Ascending aorta (tissue), 2 donors: ENCODE results near the gene HOXD4. TPM values are rescaled to one million over a fixed set of nuclear protein-coding genes. Genes with fewer than 3 reads are reported as not detected.

Experiments
- DNase-seq, 2 donors: peaks; one replicate each; pipeline ENCODE4 v3.0.0-alpha.2; 2019; ENCODE audit warnings: low spot score in 2 of 2
- H3K27ac ChIP-seq, 2 donors: fragments of 200-600 bp; sonication (generic); one replicate each; pipeline ENCODE4 v1.5.1; 2016 to 2017; ENCODE audit warnings: mild to moderate bottlenecking in 1 of 2
- H3K27me3 ChIP-seq: fragments of 200-600 bp; sonication (generic); one replicate; pipeline ENCODE4 v1.5.1; 2017
- H3K36me3 ChIP-seq, 2 donors: fragments of 200-600 bp; sonication (generic); one replicate each; pipeline ENCODE4 v1.5.1; 2016
- H3K4me1 ChIP-seq, 2 donors: fragments of 200-600 bp; sonication (generic); one replicate each; pipeline ENCODE4 v1.5.1; 2016 to 2017; ENCODE audit warnings: mild to moderate bottlenecking in 1 of 2
- H3K4me3 ChIP-seq, 2 donors: fragments of 200-600 bp; sonication (generic); one replicate each; pipeline ENCODE4 v1.5.1; 2016 to 2017; ENCODE audit warnings: mild to moderate bottlenecking in 1 of 2
- H3K9me3 ChIP-seq, 2 donors: fragments of 200-600 bp; sonication (generic); one replicate each; pipeline ENCODE4 v1.5.1; 2016
- intact Hi-C: fragments of 100-400 bp; cut with DNase I; formaldehyde crosslinking; loops from one replicate; pipeline ENCODE4 v1.15.1; 2023
- total RNA-seq: library from RNA; depleted of rRNA; stranded (reverse); fragments of >200 nt; gene quantifications from one replicate; pipeline ENCODE4 v1.1.0, GENCODE V29; 2016
- TF ChIP-seq, protein P1 (sequence below), 3 experiments: fragments of 200-600 bp in 2 of 3; fragments of 450-650 bp in 1 of 3; sonication (generic) in 2 of 3; IDR thresholded peaks; one replicate each; pipeline ENCODE4 v1.5.1; 2016 to 2019; ENCODE audit warnings: antibody characterized with exemption in 3 of 3, mild to moderate bottlenecking in 1 of 3, moderate library complexity in 1 of 3

Gene HOXD4
- total RNA-seq, 1 donor from 2014 or later = 13.6 TPM

DNA sequence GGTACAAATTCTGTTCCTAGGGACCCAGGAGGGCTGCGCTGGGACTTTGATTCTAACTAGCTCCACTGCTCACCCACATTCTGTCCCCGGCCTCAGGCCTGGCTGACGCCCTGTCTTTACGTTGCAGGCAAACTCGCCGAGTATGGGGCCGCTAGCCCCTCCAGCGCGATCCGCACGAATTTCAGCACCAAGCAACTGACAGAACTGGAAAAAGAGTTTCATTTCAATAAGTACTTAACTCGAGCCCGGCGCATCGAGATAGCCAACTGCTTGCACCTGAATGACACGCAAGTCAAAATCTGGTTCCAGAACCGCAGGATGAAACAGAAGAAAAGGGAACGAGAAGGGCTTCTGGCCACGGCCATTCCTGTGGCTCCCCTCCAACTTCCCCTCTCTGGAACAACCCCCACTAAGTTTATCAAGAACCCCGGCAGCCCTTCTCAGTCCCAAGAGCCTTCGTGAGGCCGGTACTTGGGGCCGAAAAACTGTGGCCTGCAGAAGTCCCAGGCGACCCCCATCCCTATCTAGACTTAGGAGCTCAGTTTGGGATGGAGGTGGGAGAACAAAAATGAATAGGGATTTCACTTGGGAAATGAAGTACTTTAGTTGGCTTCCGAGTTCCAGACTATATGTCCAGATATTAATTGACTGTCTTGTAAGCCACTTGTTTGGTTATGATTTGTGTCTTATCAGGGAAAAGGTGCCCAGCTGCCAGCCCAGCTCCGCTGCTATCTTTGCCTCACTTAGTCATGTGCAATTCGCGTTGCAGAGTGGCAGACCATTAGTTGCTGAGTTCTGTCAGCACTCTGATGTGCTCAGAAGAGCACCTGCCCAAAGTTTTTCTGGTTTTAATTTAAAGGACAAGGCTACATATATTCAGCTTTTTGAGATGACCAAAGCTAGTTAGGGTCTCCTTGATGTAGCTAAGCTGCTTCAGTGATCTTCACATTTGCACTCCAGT, 38.6 kb downstream of the HOXD4 start:
- H3K36me3 ChIP-seq = no peaks in the 10 kb centered on the region
- H3K4me3 ChIP-seq = peak overlapping the region; percentile 79
- intact Hi-C loops = loop anchor here (5.0 kb wide), 1 partner anchor 48 kb away; no protein-coding TSS in a partner anchor
- peaks cover 3 to 12% of the 10 kb centered on the region in 2 donors for H3K4me1 ChIP-seq
- peaks cover 6% of the 10 kb centered on the region for H3K27me3 ChIP-seq
- no peaks in the 10 kb centered on the region for H3K9me3 ChIP-seq
- no peak overlapping the region for H3K27ac ChIP-seq
- DNase-seq = no peak
- TF ChIP-seq, protein P1, sequence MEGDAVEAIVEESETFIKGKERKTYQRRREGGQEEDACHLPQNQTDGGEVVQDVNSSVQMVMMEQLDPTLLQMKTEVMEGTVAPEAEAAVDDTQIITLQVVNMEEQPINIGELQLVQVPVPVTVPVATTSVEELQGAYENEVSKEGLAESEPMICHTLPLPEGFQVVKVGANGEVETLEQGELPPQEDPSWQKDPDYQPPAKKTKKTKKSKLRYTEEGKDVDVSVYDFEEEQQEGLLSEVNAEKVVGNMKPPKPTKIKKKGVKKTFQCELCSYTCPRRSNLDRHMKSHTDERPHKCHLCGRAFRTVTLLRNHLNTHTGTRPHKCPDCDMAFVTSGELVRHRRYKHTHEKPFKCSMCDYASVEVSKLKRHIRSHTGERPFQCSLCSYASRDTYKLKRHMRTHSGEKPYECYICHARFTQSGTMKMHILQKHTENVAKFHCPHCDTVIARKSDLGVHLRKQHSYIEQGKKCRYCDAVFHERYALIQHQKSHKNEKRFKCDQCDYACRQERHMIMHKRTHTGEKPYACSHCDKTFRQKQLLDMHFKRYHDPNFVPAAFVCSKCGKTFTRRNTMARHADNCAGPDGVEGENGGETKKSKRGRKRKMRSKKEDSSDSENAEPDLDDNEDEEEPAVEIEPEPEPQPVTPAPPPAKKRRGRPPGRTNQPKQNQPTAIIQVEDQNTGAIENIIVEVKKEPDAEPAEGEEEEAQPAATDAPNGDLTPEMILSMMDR (IDR thresholded peaks at IDR 0.05) = no peak

DNA sequence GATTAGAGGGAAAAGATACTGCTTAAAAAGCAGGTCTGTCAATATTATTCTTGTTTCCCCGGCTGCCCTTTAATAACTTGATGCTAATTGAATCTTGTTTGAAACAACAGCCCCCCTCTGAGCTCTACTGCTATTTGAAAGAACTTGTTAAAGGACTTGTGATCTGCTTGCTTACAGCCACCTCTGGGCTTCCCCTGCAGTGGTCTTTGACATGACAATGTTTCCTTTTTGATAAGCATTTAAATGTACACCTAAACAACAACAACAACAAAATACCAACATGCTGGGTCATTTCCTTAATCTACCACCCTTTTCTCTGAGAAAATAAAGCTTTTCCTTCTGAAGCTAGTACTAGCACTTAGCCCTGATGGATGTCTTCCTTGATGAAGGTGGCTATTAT, 41.0 kb downstream of the HOXD4 start:
- H3K4me1 ChIP-seq = peaks cover 3 to 12% of the 10 kb centered on the region in 2 donors
- no peak overlapping the region for H3K27ac ChIP-seq
- H3K4me3 ChIP-seq = no peak overlapping the region
- H3K27me3 ChIP-seq = peaks cover 6% of the 10 kb centered on the region
- no peak for DNase-seq
- no peaks in the 10 kb centered on the region for H3K36me3 ChIP-seq
- intact Hi-C loops = no loop called here
- TF ChIP-seq, protein P1 (IDR thresholded peaks at IDR 0.05) = no peak
- H3K9me3 ChIP-seq = no peaks in the 10 kb centered on the region

DNA sequence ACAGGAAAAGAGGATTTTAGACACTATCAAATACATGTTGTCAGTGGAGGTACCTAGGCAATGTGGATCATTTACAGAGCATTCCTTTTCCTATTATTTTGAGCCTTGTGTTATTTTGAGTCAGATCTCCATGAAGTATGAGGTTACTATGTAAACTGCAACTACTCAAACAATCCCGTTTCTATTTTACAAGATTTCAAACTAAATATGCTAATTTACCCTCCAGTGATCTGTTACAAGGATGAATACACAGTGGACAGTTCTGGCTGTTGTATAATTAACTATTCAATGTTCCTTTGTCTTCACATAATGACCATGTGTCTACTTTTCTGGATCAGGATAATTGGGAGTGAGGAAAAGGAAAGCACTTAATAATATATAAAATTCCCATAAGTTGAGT, 41.7 kb downstream of the HOXD4 start:
- no peak for DNase-seq
- Histone ChIP-seq H3K27me3 (peaks cover 6% of the 10 kb centered on the region), H3K4me3 (no peak overlapping the region), H3K27ac (no peak overlapping the region), H3K4me1 (peaks cover 3 to 12% of the 10 kb centered on the region in 2 donors), H3K36me3 (no peaks in the 10 kb centered on the region), H3K9me3 (no peaks in the 10 kb centered on the region)
- intact Hi-C loops = no loop called here
- TF ChIP-seq, protein P1 (IDR thresholded peaks at IDR 0.05) = no peak

DNA sequence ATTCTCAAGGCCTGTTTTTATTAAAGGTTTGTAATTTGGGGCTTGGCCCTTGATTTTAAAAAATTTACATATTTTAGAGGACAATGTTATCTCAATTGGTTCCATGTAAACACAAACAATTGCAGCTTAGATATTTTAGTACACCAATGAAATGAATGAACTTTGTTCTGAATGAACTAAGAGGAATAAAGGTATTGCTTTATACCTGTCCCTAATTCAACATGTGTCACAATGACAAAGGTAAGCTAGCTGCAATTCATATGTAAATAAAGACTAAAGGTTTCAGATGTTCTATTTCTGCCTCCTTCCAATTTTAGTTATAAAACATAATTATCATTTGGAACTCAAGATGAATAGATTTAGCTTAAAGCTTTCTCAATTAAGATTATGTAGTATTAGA, 48.6 kb downstream of the HOXD4 start:
- Histone ChIP-seq H3K27me3 (no peaks in the 10 kb centered on the region), H3K9me3 (no peaks in the 10 kb centered on the region), H3K27ac (no peak overlapping the region), H3K36me3 (no peaks in the 10 kb centered on the region), H3K4me1 (no peaks in the 10 kb centered on the region), H3K4me3 (no peak overlapping the region)
- no peak for DNase-seq
- intact Hi-C loops = no loop called here
- TF ChIP-seq, protein P1 (IDR thresholded peaks at IDR 0.05) = no peak

DNA sequence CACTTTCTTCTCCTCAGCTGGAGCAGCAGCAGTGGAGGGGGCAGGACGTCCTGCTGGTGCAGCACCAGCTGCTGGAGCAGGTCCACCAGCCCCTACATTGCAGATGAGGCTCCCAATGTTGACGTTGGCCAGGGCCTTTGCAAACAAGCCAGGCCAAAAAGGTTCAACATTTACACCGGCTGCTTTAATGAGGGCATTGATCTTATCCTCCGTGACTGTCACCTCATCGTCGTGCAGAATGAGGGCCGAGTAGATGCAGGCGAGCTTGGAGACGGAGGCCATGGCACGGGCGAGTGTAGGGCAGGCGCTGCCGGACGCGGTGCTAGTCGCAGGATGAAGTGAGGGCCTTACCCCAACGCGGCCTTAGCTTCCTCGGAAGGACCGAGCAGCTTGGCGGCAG, 49.6 kb downstream of the HOXD4 start:
- Histone ChIP-seq H3K27me3 (no peaks in the 10 kb centered on the region), H3K36me3 (no peaks in the 10 kb centered on the region), H3K4me1 (no peaks in the 10 kb centered on the region), H3K4me3 (no peak overlapping the region), H3K9me3 (no peaks in the 10 kb centered on the region), H3K27ac (no peak overlapping the region)
- TF ChIP-seq, protein P1 (IDR thresholded peaks at IDR 0.05) = no peak
- no peak for DNase-seq
- intact Hi-C loops = no loop called here
